COLO668 (cell line): Measurements from ENCODE around the gene RARB.

Experiments used
- DNase-seq: peaks from one replicate; lab custom pipeline; 2025; ENCODE audit not compliant: unreplicated experiment; lab: John Stamatoyannopoulos, UW

The RARB gene

GRCh38 chr3:25421747-25422146 lies 6.3 kb upstream of the RARB start:
- no peak for DNase-seq

- no peak for DNase-seq
Observed at GRCh38 chr3:25423780-25424588, 4.1 kb upstream of the RARB start.

- no peak for DNase-seq
Observed at GRCh38 chr3:25424614-25425013, 3.4 kb upstream of the RARB start.

- no peak for DNase-seq
Observed at GRCh38 chr3:25426408-25426807, 1.7 kb upstream of the RARB start.

- no peak for DNase-seq
Observed at GRCh38 chr3:25427155-25427554, 908 bp upstream of the RARB start.

GRCh38 chr3:25427563-25427941 lies 511 bp upstream of the RARB start:
- no peak for DNase-seq

GRCh38 chr3:25428789-25429335 lies 799 bp downstream of the RARB start:
- DNase-seq: no peak

- no peak for DNase-seq
Observed at GRCh38 chr3:25429361-25430286, 1.6 kb downstream of the RARB start.

- no peak for DNase-seq
Observed at GRCh38 chr3:25430287-25430934, 2.3 kb downstream of the RARB start.

- DNase-seq: no peak
Observed at GRCh38 chr3:25430935-25431770, 3.1 kb downstream of the RARB start.

GRCh38 chr3:25432176-25432720 lies 4.2 kb downstream of the RARB start:
- DNase-seq: no peak

GRCh38 chr3:25433106-25433505 lies 5.0 kb downstream of the RARB start:
- no peak for DNase-seq

- no peak for DNase-seq
Observed at GRCh38 chr3:25433868-25434267, 5.8 kb downstream of the RARB start.

GRCh38 chr3:25437953-25438352 lies 9.9 kb downstream of the RARB start:
- DNase-seq: no peak

- DNase-seq: no peak
Observed at GRCh38 chr3:25438791-25439555, 10.9 kb downstream of the RARB start.

GRCh38 chr3:25441234-25441856 lies 13.3 kb downstream of the RARB start:
- peak; percentile 7 for DNase-seq

GRCh38 chr3:25442486-25442885 lies 14.4 kb downstream of the RARB start:
- no peak for DNase-seq

- no peak for DNase-seq
Observed at GRCh38 chr3:25444273-25444672, 16.2 kb downstream of the RARB start.

GRCh38 chr3:25445731-25446130 lies 17.7 kb downstream of the RARB start:
- DNase-seq: no peak
